Keratinocyte (primary cell): ENCODE data around the gene ACTN4.

Experiments used
- EZH2 ChIP-seq: IDR thresholded peaks from one replicate; pipeline ENCODE4 v1.6.1; 2012; ENCODE audit warnings: inconsistent platforms, mild to moderate bottlenecking, low read length, moderate library complexity
- TF ChIP-seq, protein P1 (sequence below), 3 experiments: IDR thresholded peaks in 1 of 3; conservative IDR thresholded peaks in 1 of 3; optimal IDR thresholded peaks in 1 of 3; 2 replicates in 2 of 3; 3 replicates in 1 of 3; pipeline versions ENCODE3 to v1.5.1; 2011; ENCODE audit warnings: low read length in 3 of 3, mild to moderate bottlenecking in 3 of 3, moderate library complexity in 2 of 3, control low read depth in 1 of 3, inconsistent platforms in 1 of 3; ENCODE audit not compliant: insufficient read depth in 2 of 3; ENCODE audit errors: extremely low read depth in 1 of 3

GRCh38 chr19:38734176-38734425 is 86.7 kb downstream of the ACTN4 start:
- TF ChIP-seq, protein P1, sequence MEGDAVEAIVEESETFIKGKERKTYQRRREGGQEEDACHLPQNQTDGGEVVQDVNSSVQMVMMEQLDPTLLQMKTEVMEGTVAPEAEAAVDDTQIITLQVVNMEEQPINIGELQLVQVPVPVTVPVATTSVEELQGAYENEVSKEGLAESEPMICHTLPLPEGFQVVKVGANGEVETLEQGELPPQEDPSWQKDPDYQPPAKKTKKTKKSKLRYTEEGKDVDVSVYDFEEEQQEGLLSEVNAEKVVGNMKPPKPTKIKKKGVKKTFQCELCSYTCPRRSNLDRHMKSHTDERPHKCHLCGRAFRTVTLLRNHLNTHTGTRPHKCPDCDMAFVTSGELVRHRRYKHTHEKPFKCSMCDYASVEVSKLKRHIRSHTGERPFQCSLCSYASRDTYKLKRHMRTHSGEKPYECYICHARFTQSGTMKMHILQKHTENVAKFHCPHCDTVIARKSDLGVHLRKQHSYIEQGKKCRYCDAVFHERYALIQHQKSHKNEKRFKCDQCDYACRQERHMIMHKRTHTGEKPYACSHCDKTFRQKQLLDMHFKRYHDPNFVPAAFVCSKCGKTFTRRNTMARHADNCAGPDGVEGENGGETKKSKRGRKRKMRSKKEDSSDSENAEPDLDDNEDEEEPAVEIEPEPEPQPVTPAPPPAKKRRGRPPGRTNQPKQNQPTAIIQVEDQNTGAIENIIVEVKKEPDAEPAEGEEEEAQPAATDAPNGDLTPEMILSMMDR (optimal IDR thresholded peaks at IDR 0.05 in 1 of 3, IDR thresholded peaks at IDR 0.05 in 1 of 3, conservative IDR thresholded peaks at IDR 0.05 in 1 of 3; ENCODE audit: extremely low read depth in 1 of 3, insufficient read depth in 2 of 3, low read length in 3 of 3), result no peak
- TF ChIP-seq EZH2, result no peak
